ENCODE measurements around the gene TTLL11. TPM values are rescaled to one million over a fixed set of nuclear protein-coding genes. Genes with fewer than 3 reads are reported as not detected.

Gene TTLL11
- polyA plus RNA-seq, 1 of the 3 experiments (the other 2 are of a cell fraction): 6.8 TPM

DNA sequence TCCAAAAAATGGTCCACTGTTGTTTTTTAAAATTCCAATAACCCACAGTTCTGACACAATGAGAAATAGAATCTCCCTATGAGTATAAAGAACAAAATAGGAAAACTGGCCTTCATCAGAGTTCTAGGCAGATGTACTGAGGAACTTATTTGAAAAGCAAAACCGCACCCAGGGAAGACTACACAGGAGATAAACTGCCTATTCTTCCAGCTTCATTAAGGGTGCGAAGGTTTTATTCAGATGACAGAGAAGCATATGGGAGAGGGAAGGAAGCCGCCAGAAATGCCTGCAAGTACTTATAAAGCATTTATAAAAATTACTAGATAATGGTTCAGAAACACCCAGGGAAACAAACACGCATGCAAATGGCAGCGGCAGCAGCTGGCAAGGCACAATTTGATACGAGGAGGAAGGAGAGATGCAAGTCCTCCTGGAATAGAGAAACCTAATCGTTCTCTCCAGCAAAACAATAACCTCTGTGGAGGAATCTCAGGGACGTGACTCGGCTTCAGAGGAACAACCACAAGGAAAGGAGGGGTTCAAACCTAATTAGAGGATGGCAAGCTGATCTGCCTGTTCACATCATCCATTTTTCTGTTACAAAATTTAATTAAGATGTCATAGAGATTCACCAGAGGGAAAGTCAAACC lies 9.0 kb downstream of the TTLL11 start:
- CTCF ChIA-PET: interaction anchor here (1.1 to 2.4 kb wide), 4 partner anchors 10 to 539 kb away, joined by 3 to 10 read pairs (median 3); no protein-coding TSS in a partner anchor

DNA sequence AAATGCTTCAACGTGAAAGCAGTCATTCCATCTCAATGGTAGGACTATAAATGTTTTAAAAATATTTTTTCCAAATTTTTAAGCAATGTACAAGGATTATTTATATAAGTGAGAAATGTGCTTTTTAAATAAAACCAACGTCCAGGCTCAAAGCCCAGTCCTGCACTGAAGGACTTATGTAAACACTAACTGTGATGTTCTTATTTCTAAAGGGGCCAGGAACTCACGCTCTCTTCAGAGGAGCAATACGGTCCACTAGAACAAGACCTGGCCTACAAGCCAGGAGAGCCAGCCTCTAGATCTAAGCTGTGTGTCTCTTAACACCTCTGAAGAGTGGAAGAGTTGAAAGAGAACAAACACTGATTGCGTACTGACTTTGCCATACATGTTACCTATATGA lies 12.1 kb downstream of the TTLL11 start:
- Histone ChIP-seq H3K9ac (no peak overlapping the region), H3K79me2 (ENCODE audit: insufficient read depth) (peaks cover 29% of the 10 kb centered on the region), H3F3A (replicated peaks; ENCODE audit: insufficient read depth) (peaks cover 10% of the 10 kb centered on the region), H2AFZ (ENCODE audit: low read depth) (no peak overlapping the region), H3K9me3 (peaks cover 18% of the 10 kb centered on the region), H3K27ac (ENCODE audit: low read depth in 2 of 2, low read length in 1 of 2) (no peak overlapping the region), H3K9me2 (no peaks in the 10 kb centered on the region), H3K27me3 (ENCODE audit: insufficient read depth) (no peaks in the 10 kb centered on the region), H3K4me2 (no peak overlapping the region), H3K36me3 (replicated peaks in 1 of 2; ENCODE audit: control insufficient read depth in 1 of 2, insufficient read depth in 2 of 2, low read length in 1 of 2) (peaks cover 0 to 17% of the 10 kb centered on the region in 2 experiments), H3K4me1 (ENCODE audit: control insufficient read depth in 1 of 2, insufficient read depth in 2 of 2, low read depth in 1 of 2, low read length in 1 of 2) (peaks cover 0 to 8% of the 10 kb centered on the region in 2 experiments; a peak in 2 of 4 replicates), H3K4me3 (ENCODE audit: low read depth in 2 of 2, low read length in 1 of 2) (no peak overlapping the region), H4K20me1 (ENCODE audit: insufficient read depth) (0 out of 2 replicates have a peak, but pooled peaks cover 5% of the 10 kb centered on the region)
- TF ChIP-seq, protein P1, sequence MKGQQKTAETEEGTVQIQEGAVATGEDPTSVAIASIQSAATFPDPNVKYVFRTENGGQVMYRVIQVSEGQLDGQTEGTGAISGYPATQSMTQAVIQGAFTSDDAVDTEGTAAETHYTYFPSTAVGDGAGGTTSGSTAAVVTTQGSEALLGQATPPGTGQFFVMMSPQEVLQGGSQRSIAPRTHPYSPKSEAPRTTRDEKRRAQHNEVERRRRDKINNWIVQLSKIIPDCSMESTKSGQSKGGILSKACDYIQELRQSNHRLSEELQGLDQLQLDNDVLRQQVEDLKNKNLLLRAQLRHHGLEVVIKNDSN (IDR thresholded peaks at IDR 0.05; ENCODE audit: borderline replicate concordance, low read depth): no peak
- no peak for TF ChIP-seq ELF1 (IDR thresholded peaks at IDR 0.05)
- no peak for TF ChIP-seq SMC3 (IDR thresholded peaks at IDR 0.05; ENCODE audit: low read depth, low read length)
- TF ChIP-seq, protein P2, sequence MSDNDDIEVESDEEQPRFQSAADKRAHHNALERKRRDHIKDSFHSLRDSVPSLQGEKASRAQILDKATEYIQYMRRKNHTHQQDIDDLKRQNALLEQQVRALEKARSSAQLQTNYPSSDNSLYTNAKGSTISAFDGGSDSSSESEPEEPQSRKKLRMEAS (IDR thresholded peaks at IDR 0.05; ENCODE audit: low read depth): no peak
- no peak for TF ChIP-seq RFX5 (IDR thresholded peaks at IDR 0.05; ENCODE audit: low read length)
- no peak for TF ChIP-seq MXI1 (IDR thresholded peaks at IDR 0.05; ENCODE audit: low read depth, low read length)
- TF ChIP-seq FOSL2 (IDR thresholded peaks at IDR 0.05; ENCODE audit: borderline replicate concordance, low read depth): no peak
- no peak for TF ChIP-seq NRF1 (IDR thresholded peaks at IDR 0.05; ENCODE audit: low read depth, low read length)
- TF ChIP-seq FOXJ3 (CRISPR knock-in tag; IDR thresholded peaks at IDR 0.05): no peak
- ChIA-PET CTCF (interaction anchor here (1.2 to 1.4 kb wide), 3 partner anchors 18 to 44 kb away, joined by 3 to 5 read pairs (median 3); no protein-coding TSS in a partner anchor), POLR2A (no interaction called here)
- no peak for DNase-seq
- 86% methylated on average over 5 of the region's 5 CpGs for WGBS (ENCODE audit: low lambda C conversion rate)

More for the DNA sequence above, 9.0 kb downstream of the TTLL11 start:
- POLR2A ChIA-PET: no interaction called here
- H3K9ac ChIP-seq: no peak overlapping the region
- H3K4me2 ChIP-seq: peak overlapping the region; percentile 37
- no peak overlapping the region for H3K4me3 ChIP-seq (ENCODE audit: low read depth in 2 of 2, low read length in 1 of 2)
- peaks cover 36% of the 10 kb centered on the region for H3K79me2 ChIP-seq (ENCODE audit: insufficient read depth)
- H3K27ac ChIP-seq (ENCODE audit: low read depth in 2 of 2, low read length in 1 of 2): no peak overlapping the region
- WGBS (ENCODE audit: low lambda C conversion rate): 48% methylated on average over 9 of the region's 9 CpGs
- TF ChIP-seq EP300 (IDR thresholded peaks at IDR 0.05; ENCODE audit: borderline replicate concordance in 1 of 2, low read depth in 1 of 2, low read length in 1 of 2) (peak in 1 of 2 experiments; percentile 19; a peak in 1 of 4 replicates), SMC3 (IDR thresholded peaks at IDR 0.05; ENCODE audit: low read depth, low read length) (no peak)
- H3F3A ChIP-seq (replicated peaks; ENCODE audit: insufficient read depth): peaks cover 10% of the 10 kb centered on the region
- H3K36me3 ChIP-seq (replicated peaks in 1 of 2; ENCODE audit: control insufficient read depth in 1 of 2, insufficient read depth in 2 of 2, low read length in 1 of 2): no peaks in the 10 kb centered on the region
- no peaks in the 10 kb centered on the region for H3K9me3 ChIP-seq
- no peak overlapping the region; the same call in 1 of the 2 replicates for H2AFZ ChIP-seq (ENCODE audit: low read depth)
- peaks cover 14% of the 10 kb centered on the region; the same call in 1 of the 2 replicates for H4K20me1 ChIP-seq (ENCODE audit: insufficient read depth)
- peak; percentile 58 for DNase-seq
- no peaks in the 10 kb centered on the region for H3K27me3 ChIP-seq (ENCODE audit: insufficient read depth)
- H3K9me2 ChIP-seq: no peaks in the 10 kb centered on the region
- H3K4me1 ChIP-seq (ENCODE audit: control insufficient read depth in 1 of 2, insufficient read depth in 2 of 2, low read depth in 1 of 2, low read length in 1 of 2): peaks cover 0 to 8% of the 10 kb centered on the region in 2 experiments; a peak in 2 of 4 replicates

Measured in SK-N-SH (cell line).